AG04450 (cell line): ENCODE results near the gene ZFYVE21. TPM values are rescaled to one million over a fixed set of nuclear protein-coding genes. Genes with fewer than 3 reads are reported as not detected.

ENCODE experiments used
- CTCF ChIA-PET: fragments of 300-600, 350-600 bp; formaldehyde crosslinking; extraction: SDS; loops from one replicate; lab custom pipeline; 2022; ENCODE audit warnings: antibody characterized with exemption, inconsistent platforms; lab: Charles Lee
- POLR2A ChIA-PET: fragments of 350-600 bp; formaldehyde crosslinking; extraction: SDS; loops from one replicate; lab custom pipeline; 2021; ENCODE audit warnings: antibody characterized with exemption, inconsistent platforms; lab: Yijun Ruan, JAX
- DNase-seq: peaks from one replicate; pipeline ENCODE4 v3.0.0-alpha.2; 2011; ENCODE audit warnings: low read depth, low spot score
- H3K27ac ChIP-seq: one replicate; pipeline ENCODE4 v1.5.1; 2012; ENCODE audit warnings: low read depth, low read length, control low read depth
- H3K27me3 ChIP-seq: one replicate; pipeline ENCODE4 v1.6.0; 2012; ENCODE audit warnings: low read length; ENCODE audit not compliant: control insufficient read depth, insufficient read depth
- H3K4me3 ChIP-seq: 2 replicates; pipeline ENCODE4 v1.5.1; 2011; ENCODE audit warnings: mild to moderate bottlenecking, low read depth, low read length, control low read depth
- H3K9me3 ChIP-seq: 2 replicates; pipeline ENCODE4 v1.5.1; 2012; ENCODE audit warnings: low read length; ENCODE audit not compliant: control insufficient read depth, insufficient read depth
- polyA plus RNA-seq: library from polyadenylated mRNA; depleted of rRNA; stranded (reverse); fragments of >200 nt; gene quantifications from 2 replicates; pipeline ENCODE4 v1.2.3, GENCODE V29; 2011
- TF ChIP-seq, protein P1 (sequence below): IDR thresholded peaks from 2 replicates; pipeline ENCODE4 v1.5.1; 2011; ENCODE audit warnings: low read depth, low read length, control low read depth, inconsistent platforms

ZFYVE21 gene
- polyA plus RNA-seq, 1 experiment: 77.5 TPM

- CTCF ChIA-PET: interaction anchor here (1.6 kb wide), 1 partner anchor 9 kb away, joined by 3 read pairs; no protein-coding TSS in a partner anchor
- no peak for DNase-seq
- TF ChIP-seq, protein P1, sequence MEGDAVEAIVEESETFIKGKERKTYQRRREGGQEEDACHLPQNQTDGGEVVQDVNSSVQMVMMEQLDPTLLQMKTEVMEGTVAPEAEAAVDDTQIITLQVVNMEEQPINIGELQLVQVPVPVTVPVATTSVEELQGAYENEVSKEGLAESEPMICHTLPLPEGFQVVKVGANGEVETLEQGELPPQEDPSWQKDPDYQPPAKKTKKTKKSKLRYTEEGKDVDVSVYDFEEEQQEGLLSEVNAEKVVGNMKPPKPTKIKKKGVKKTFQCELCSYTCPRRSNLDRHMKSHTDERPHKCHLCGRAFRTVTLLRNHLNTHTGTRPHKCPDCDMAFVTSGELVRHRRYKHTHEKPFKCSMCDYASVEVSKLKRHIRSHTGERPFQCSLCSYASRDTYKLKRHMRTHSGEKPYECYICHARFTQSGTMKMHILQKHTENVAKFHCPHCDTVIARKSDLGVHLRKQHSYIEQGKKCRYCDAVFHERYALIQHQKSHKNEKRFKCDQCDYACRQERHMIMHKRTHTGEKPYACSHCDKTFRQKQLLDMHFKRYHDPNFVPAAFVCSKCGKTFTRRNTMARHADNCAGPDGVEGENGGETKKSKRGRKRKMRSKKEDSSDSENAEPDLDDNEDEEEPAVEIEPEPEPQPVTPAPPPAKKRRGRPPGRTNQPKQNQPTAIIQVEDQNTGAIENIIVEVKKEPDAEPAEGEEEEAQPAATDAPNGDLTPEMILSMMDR: no peak
- Histone ChIP-seq H3K27me3 (no peaks in the 10 kb centered on the region), H3K4me3 (no peak overlapping the region), H3K27ac (no peak overlapping the region), H3K9me3 (no peaks in the 10 kb centered on the region; the same call in 1 of the 2 replicates)
- POLR2A ChIA-PET: interaction anchor here (1.2 kb wide), 1 partner anchor 18 kb away, joined by 3 read pairs; the partner anchor contains the start of genes XRCC3 and ZFYVE21
Measured at GRCh38 chr14:103732868-103733620, 17.4 kb downstream of the ZFYVE21 start.

GRCh38 chr14:103733651-103734050 lies 18.0 kb downstream of the ZFYVE21 start:
- Histone ChIP-seq H3K9me3 (no peaks in the 10 kb centered on the region; the same call in 1 of the 2 replicates), H3K27me3 (no peaks in the 10 kb centered on the region), H3K4me3 (no peak overlapping the region), H3K27ac (no peak overlapping the region)
- TF ChIP-seq, protein P1: no peak
- DNase-seq: no peak
- ChIA-PET CTCF (interaction anchor here (1.6 kb wide), 1 partner anchor 8 kb away, joined by 3 read pairs; no protein-coding TSS in a partner anchor), POLR2A (interaction anchor here (1.2 kb wide), 1 partner anchor 18 kb away, joined by 3 read pairs; the partner anchor contains the start of genes XRCC3 and ZFYVE21)

DNA sequence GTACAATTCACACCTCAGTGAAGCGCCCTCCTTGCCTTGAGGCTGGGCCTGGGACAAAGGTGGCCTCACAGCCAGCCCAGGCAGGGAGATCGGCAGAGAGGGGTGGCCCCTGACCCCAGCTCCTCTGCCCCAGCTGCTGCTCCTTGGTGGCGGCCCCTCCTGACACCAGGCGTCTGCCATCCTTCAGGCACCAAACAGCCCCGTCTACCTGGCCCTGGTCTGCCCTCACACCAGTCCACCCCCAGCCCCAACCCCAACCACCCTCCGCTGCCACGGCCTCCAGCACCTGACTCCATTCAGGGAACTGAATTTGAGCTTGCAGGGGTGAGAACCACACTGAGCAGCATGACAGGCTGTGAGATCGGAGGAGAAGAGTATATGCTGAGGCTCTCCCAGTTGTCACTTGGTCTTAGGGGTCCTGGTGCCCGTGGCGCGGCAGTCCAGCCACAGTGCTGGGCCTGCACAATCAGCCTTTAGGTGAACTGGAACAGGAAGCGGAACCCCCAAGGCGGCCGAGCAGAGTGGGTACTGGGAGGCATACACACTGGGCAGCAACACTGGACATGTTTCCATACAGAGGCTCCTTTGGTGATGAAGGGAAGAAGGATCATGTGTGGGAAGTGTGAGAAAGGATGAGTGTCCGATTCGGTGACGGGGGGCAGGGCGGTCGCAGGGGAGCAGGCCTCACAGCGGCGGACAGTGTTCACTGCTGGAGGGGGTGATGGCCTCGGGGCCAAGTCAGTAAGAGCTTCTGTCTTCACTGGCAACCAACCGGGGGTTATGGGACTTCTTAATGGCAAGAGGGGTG lies 18.7 kb downstream of the ZFYVE21 start:
- H3K9me3 ChIP-seq: no peaks in the 10 kb centered on the region; the same call in 1 of the 2 replicates
- ChIA-PET POLR2A (no interaction called here), CTCF (interaction anchor here (1.6 kb wide), 1 partner anchor 8 kb away, joined by 3 read pairs; no protein-coding TSS in a partner anchor)
- TF ChIP-seq, protein P1: no peak
- no peak overlapping the region for H3K27ac ChIP-seq
- H3K27me3 ChIP-seq: no peaks in the 10 kb centered on the region
- DNase-seq: no peak
- no peak overlapping the region for H3K4me3 ChIP-seq

DNA sequence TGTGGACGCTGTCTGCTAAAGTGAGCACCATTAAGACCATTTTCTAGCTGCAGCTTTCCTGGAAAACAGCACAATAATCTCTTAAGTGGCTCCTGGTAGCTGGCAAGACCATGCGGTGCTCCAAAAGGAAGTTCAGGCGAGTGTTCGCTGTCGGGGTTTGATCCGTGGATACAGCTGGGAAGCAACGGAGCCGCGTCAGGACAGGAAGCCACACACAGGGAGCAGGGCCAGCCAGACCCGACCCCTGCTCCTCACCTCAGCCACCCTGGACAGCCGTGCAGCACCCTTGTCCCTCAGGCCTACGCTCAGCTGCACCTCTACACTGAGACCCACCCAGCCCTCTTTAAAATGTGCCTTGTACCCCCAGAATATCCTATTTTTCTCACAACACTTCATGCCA lies 19.4 kb downstream of the ZFYVE21 start:
- ChIA-PET POLR2A (no interaction called here), CTCF (interaction anchor here (1.1 kb wide), 1 partner anchor 160 kb away, joined by 3 read pairs; no protein-coding TSS in a partner anchor)
- H3K4me3 ChIP-seq: no peak overlapping the region
- H3K9me3 ChIP-seq: peaks cover under 1% of the 10 kb centered on the region; the same call in 1 of the 2 replicates
- no peak overlapping the region for H3K27ac ChIP-seq
- DNase-seq: no peak
- TF ChIP-seq, protein P1: no peak
- no peaks in the 10 kb centered on the region for H3K27me3 ChIP-seq
